Ectodermal cell (in vitro differentiated cells): ENCODE measurements around the gene PHC2.

Experiments used
- H3K27ac ChIP-seq: 2 replicates; pipeline ENCODE4 v1.7.0; 2013; ENCODE audit warnings: mild to moderate bottlenecking, low read depth, low read length; ENCODE audit not compliant: insufficient read depth, poor library complexity, severe bottlenecking
- H3K27me3 ChIP-seq: 2 replicates; pipeline ENCODE4 v1.7.0; 2013; ENCODE audit warnings: mild to moderate bottlenecking, low read length; ENCODE audit not compliant: insufficient read depth, control insufficient read depth, poor library complexity, severe bottlenecking
- H3K36me3 ChIP-seq: one replicate; pipeline ENCODE4 v1.7.0; 2013; ENCODE audit warnings: low read length; ENCODE audit not compliant: control insufficient read depth, insufficient read depth
- H3K4me1 ChIP-seq: one replicate; pipeline ENCODE4 v1.7.0; 2013; ENCODE audit warnings: low read length; ENCODE audit not compliant: control insufficient read depth, insufficient read depth
- H3K4me3 ChIP-seq: 2 replicates; pipeline ENCODE4 v1.7.0; 2013; ENCODE audit warnings: low read depth, low read length, control low read depth; ENCODE audit not compliant: insufficient read depth
- H3K9me3 ChIP-seq: 2 replicates; pipeline ENCODE4 v1.7.0; 2013; ENCODE audit warnings: mild to moderate bottlenecking, low read length, moderate library complexity; ENCODE audit not compliant: control insufficient read depth
- WGBS, 2 experiments: methylation state at CpG; one replicate each; pipeline ENCODE4 v1.1.7; 2013; ENCODE audit warnings: missing lambda C conversion rate in 2 of 2; 5-methylcytosine and 5-hydroxymethylcytosine counted together

The PHC2 gene

GRCh38 chr1:33287317-33287716, 143.6 kb downstream of the PHC2 start:
- 92 to 98% methylated on average over 1 to 2 of the region's 2 CpGs for WGBS, 2 experiments
- Histone ChIP-seq H3K9me3 (no peaks in the 10 kb centered on the region), H3K4me1 (no peaks in the 10 kb centered on the region), H3K36me3 (peaks cover 17% of the 10 kb centered on the region), H3K4me3 (no peak overlapping the region), H3K27ac (no peak overlapping the region), H3K27me3 (no peaks in the 10 kb centered on the region)

GRCh38 chr1:33286451-33287185, 144.3 kb downstream of the PHC2 start:
- Histone ChIP-seq H3K9me3 (no peaks in the 10 kb centered on the region), H3K4me1 (no peaks in the 10 kb centered on the region), H3K27me3 (no peaks in the 10 kb centered on the region), H3K27ac (no peak overlapping the region), H3K4me3 (no peak overlapping the region), H3K36me3 (peaks cover 23% of the 10 kb centered on the region)
- WGBS, 2 experiments, result 92 to 96% methylated on average over 8 of the region's 8 CpGs

DNA sequence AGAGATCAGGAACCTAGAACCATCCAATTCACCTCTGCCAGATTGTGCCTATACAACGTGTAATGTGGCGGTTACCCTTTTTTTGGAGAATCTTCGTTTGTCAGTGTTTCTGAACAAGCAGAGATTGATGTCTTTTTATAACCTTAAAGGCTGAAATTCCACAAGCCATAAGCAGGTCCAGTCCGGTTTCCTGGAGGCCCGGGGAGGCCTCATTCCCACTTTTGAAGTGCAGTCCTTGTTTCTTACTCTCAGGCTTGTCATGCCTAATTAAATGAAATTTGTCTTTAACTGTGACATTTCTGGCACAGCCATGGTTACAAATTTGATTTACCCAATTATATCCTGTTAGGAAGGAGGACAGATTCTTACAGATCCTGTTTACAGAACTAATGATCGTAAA, 146.8 kb downstream of the PHC2 start:
- Histone ChIP-seq H3K36me3 (peaks cover 35% of the 10 kb centered on the region), H3K27me3 (no peaks in the 10 kb centered on the region), H3K9me3 (no peaks in the 10 kb centered on the region), H3K27ac (no peak overlapping the region), H3K4me1 (no peaks in the 10 kb centered on the region), H3K4me3 (no peak overlapping the region)
- WGBS, 2 experiments, result 91 to 96% methylated on average over 5 to 6 of the region's 6 CpGs

DNA sequence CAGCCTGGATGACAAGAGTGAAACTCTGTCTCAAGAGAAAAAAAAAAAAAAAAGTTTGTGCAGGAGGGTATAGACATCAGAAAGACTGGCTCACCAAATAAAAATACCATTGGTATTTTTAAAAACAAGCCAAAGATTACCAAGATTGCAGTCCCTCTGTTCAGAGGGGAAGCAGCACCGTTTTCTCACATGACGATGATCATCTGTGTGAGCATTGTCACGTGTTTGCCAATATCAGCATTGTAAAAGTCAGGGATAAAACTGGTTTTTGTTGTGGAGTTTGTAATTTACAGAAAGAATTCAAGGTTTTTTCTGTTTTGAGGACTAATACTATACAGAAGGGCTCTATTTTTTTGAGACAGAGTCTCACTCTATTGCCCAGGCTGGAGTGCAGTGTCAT, 148.1 kb downstream of the PHC2 start:
- Histone ChIP-seq H3K4me3 (no peak overlapping the region), H3K27ac (no peak overlapping the region), H3K4me1 (no peaks in the 10 kb centered on the region), H3K27me3 (no peaks in the 10 kb centered on the region), H3K9me3 (no peaks in the 10 kb centered on the region), H3K36me3 (peaks cover 33% of the 10 kb centered on the region)
- 95 to 96% methylated on average over 3 of the region's 3 CpGs for WGBS, 2 experiments

GRCh38 chr1:33281554-33282303, 149.2 kb downstream of the PHC2 start:
- H3K4me1 ChIP-seq, result no peaks in the 10 kb centered on the region
- peaks cover 33% of the 10 kb centered on the region for H3K36me3 ChIP-seq
- H3K4me3 ChIP-seq, result no peak overlapping the region
- H3K27me3 ChIP-seq, result no peaks in the 10 kb centered on the region
- H3K27ac ChIP-seq, result no peak overlapping the region
- WGBS, 2 experiments, result 94 to 95% methylated on average over 17 of the region's 17 CpGs
- H3K9me3 ChIP-seq, result no peaks in the 10 kb centered on the region

DNA sequence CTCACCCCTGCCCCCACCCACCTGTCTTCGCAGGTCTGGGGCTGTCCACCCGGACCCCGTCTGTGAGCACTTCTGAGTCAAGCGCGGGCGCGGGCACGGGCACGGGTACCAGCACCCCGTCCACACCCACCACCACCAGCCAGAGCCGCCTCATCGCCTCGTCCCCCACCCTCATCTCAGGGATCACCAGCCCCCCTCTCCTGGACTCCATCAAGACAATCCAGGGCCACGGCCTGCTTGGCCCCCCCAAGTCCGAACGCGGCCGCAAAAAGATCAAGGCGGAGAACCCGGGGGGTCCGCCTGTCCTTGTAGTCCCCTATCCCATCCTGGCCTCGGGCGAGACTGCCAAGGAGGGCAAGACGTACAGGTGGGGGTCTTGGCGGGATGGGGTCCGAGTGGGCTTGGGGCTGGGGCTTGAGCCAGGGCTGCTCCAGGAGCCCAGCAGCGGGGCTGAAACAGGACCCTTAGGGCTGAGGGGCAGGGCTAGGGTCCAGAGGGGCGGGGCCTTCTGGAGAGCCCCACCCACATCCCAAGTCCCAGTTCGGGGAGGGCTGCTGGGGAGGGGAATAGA, 150.7 kb downstream of the PHC2 start:
- Histone ChIP-seq H3K4me1 (no peaks in the 10 kb centered on the region), H3K36me3 (peaks cover 33% of the 10 kb centered on the region), H3K27ac (no peak overlapping the region), H3K4me3 (no peak overlapping the region), H3K9me3 (no peaks in the 10 kb centered on the region), H3K27me3 (no peaks in the 10 kb centered on the region)
- WGBS, 2 experiments, result 94 to 97% methylated on average over 29 of the region's 29 CpGs

- Histone ChIP-seq H3K36me3 (peaks cover 24% of the 10 kb centered on the region), H3K4me1 (no peaks in the 10 kb centered on the region), H3K9me3 (no peaks in the 10 kb centered on the region), H3K27me3 (no peaks in the 10 kb centered on the region), H3K27ac (no peak overlapping the region), H3K4me3 (no peak overlapping the region)
- 94 to 97% methylated on average over 10 of the region's 11 CpGs for WGBS, 2 experiments
These were observed 153.3 kb downstream of the PHC2 start for GRCh38 chr1:33277488-33278084.

DNA sequence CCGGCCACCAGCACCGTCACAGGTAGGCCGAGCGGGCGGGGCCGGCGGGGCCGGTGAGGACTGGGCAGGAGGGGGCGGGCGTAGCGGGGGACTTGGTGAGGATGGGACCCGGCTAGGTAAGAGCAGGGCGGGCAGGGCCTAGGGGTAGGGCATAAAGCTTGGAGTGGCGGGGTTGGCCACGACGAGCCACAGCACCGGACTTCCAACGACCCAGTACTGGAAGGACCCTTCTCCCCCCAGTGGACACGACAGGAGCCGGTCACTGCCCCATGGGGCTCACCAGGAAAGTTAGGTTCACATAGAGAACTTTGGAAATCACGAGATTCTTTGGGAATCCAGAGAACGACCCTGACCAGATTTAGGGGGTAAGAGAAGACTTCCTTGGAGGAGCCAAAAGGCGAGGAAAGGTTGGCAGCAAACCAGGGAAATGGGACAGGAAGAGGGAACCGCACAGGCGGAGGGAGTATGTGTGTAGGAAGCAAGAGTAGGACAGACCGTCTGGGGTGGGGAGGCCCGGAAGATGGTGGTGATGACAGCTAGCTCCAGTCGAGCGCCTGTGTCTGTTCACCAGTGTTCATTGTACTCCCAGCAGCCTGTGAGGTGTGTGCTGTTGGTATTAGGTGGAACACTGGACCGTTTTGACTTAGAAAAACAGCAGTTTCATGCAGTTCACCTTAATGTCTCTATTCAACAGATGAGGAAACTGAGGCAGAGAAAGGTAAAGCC, 154.2 kb downstream of the PHC2 start:
- Histone ChIP-seq H3K9me3 (no peaks in the 10 kb centered on the region), H3K36me3 (peaks cover 19% of the 10 kb centered on the region), H3K27ac (no peak overlapping the region), H3K4me3 (no peak overlapping the region), H3K27me3 (no peaks in the 10 kb centered on the region), H3K4me1 (no peaks in the 10 kb centered on the region)
- WGBS, 2 experiments, result 90 to 91% methylated on average over 30 of the region's 30 CpGs

DNA sequence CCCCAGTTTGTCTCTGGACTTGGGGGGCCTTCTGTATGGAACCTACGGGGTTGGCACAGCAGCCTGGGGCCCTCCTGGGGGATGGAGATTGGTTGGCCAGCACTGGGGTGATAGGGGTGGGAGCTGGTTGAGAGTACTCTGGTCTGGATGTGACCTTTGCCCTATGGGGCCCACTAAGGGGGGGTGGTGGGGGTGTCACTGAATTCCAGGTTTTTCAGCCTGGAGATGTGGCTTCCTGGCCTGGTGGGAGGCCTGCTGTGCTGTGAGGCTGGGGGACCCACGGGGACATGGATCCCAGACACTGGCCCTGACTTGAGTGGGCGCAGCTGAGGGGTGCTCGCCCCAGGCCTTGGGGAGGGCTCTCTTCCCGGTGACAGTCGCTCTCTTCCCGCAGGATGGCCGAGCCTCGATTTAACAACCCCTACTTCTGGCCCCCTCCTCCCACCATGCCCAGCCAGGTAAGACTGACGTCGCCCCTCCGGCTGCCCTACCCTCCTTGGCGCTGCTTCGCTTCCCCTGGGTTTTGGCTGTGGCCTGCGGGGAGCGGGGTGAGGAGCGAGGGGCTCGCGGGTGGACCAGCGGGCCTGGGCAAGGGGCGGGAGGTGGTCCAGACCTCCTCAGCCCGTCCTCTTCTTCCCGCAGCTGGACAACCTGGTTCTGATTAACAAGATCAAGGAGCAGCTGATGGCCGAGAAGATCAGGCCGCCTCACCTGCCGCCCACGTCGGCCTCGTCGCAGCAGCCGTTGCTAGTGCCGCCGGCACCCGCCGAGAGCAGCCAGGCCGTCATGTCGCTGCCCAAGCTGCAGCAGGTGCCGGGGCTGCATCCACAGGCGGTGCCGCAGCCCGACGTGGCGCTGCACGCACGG, 155.0 kb downstream of the PHC2 start:
- H3K9me3 ChIP-seq, result no peaks in the 10 kb centered on the region
- H3K4me3 ChIP-seq, result no peak overlapping the region
- H3K36me3 ChIP-seq, result peaks cover 12% of the 10 kb centered on the region
- 96% methylated on average over 45 of the region's 45 CpGs for WGBS, 2 experiments
- H3K4me1 ChIP-seq, result no peaks in the 10 kb centered on the region
- H3K27ac ChIP-seq, result no peak overlapping the region
- no peaks in the 10 kb centered on the region for H3K27me3 ChIP-seq
